NCI-H524 (cell line): ENCODE results near the gene RRAGD.
A peak's percentile ranks its signal among the peaks of the same experiment; 100 is the strongest.
"Not testable (repeated sequence)": the region's sequence is repeated elsewhere in the genome, so short reads cannot be mapped to it uniquely, and the experiment has no call there.

Source experiments
- DNase-seq, 2 experiments: peaks; one replicate each; lab custom pipeline; 2025; lab: John Stamatoyannopoulos, UW

Gene RRAGD

GRCh38 chr6:89411145-89412070 lies 665 bp downstream of the RRAGD start:
- DNase-seq = peak in 1 of 2 experiments; percentile 56

- DNase-seq = no peak
These were observed 1.3 kb downstream of the RRAGD start for GRCh38 chr6:89410788-89411144.

- no peak for DNase-seq
These were observed 1.8 kb downstream of the RRAGD start for GRCh38 chr6:89410231-89410761.

- peak in 1 of 2 experiments; percentile 17 for DNase-seq
These were observed 2.5 kb downstream of the RRAGD start for GRCh38 chr6:89409461-89410035.

- DNase-seq = no peak
These were observed 5.9 kb downstream of the RRAGD start for GRCh38 chr6:89406141-89406540.

- peak in 1 of 2 experiments; percentile 28 for DNase-seq
These were observed 7.6 kb downstream of the RRAGD start for GRCh38 chr6:89404512-89404911.

- no peak for DNase-seq
These were observed 9.3 kb downstream of the RRAGD start for GRCh38 chr6:89402776-89403175.

GRCh38 chr6:89400912-89401399 lies 11.1 kb downstream of the RRAGD start:
- no peak for DNase-seq

- no peak for DNase-seq
These were observed 12.0 kb downstream of the RRAGD start for GRCh38 chr6:89400050-89400449.

- DNase-seq = no peak
These were observed 13.1 kb downstream of the RRAGD start for GRCh38 chr6:89398762-89399525.

GRCh38 chr6:89397884-89398283 lies 14.2 kb downstream of the RRAGD start:
- not testable (repeated sequence) for DNase-seq

- no peak for DNase-seq
These were observed 18.4 kb downstream of the RRAGD start for GRCh38 chr6:89393659-89394058.

GRCh38 chr6:89392823-89393222 lies 19.2 kb downstream of the RRAGD start:
- no peak for DNase-seq

- DNase-seq = no peak
These were observed 23.2 kb downstream of the RRAGD start for GRCh38 chr6:89388846-89389245.

- no peak for DNase-seq
These were observed 24.4 kb downstream of the RRAGD start for GRCh38 chr6:89387516-89388201.

- no peak for DNase-seq
These were observed 25.1 kb downstream of the RRAGD start for GRCh38 chr6:89386917-89387491.

- DNase-seq = peak in 1 of 2 experiments; percentile 45
These were observed 26.2 kb downstream of the RRAGD start for GRCh38 chr6:89385846-89386245.

- peak; percentile 97 to 98 for DNase-seq
These were observed 26.9 kb downstream of the RRAGD start for GRCh38 chr6:89385156-89385667.

GRCh38 chr6:89381031-89381430 lies 31.0 kb downstream of the RRAGD start:
- DNase-seq = no peak

GRCh38 chr6:89379281-89379680 lies 32.8 kb downstream of the RRAGD start:
- no peak for DNase-seq

GRCh38 chr6:89378628-89379027 lies 33.4 kb downstream of the RRAGD start:
- DNase-seq = no peak
